ENCODE data around the gene TRAPPC12.

TRAPPC12 gene

GRCh38 chr2:3387011-3387410, 7.5 kb downstream of the TRAPPC12 start:
- TF ChIP-seq ZFX (IDR thresholded peaks at IDR 0.05; ENCODE audit: borderline replicate concordance) (no peak), CTCF (IDR thresholded peaks at IDR 0.05) (no peak)
- H3K27ac ChIP-seq: no peak overlapping the region

- H3K27ac ChIP-seq: no peak overlapping the region
- TF ChIP-seq ZFX (IDR thresholded peaks at IDR 0.05; ENCODE audit: borderline replicate concordance): no peak
Observed at GRCh38 chr2:3387644-3388411, 8.3 kb downstream of the TRAPPC12 start.

GRCh38 chr2:3388412-3388738, 8.9 kb downstream of the TRAPPC12 start:
- no peak overlapping the region for H3K27ac ChIP-seq
- TF ChIP-seq CTCF (IDR thresholded peaks at IDR 0.05) (no peak), ZFX (IDR thresholded peaks at IDR 0.05; ENCODE audit: borderline replicate concordance) (no peak)

- no peak for TF ChIP-seq CTCF (IDR thresholded peaks at IDR 0.05)
- no peak for TF ChIP-seq ZFX (IDR thresholded peaks at IDR 0.05; ENCODE audit: borderline replicate concordance)
- no peak overlapping the region for H3K27ac ChIP-seq
Observed at GRCh38 chr2:3389193-3389592, 9.7 kb downstream of the TRAPPC12 start.

- no peak for TF ChIP-seq CTCF (IDR thresholded peaks at IDR 0.05)
- TF ChIP-seq ZFX (IDR thresholded peaks at IDR 0.05; ENCODE audit: borderline replicate concordance): no peak
Observed at GRCh38 chr2:3390041-3390440, 10.5 kb downstream of the TRAPPC12 start.

GRCh38 chr2:3392216-3392615, 12.7 kb downstream of the TRAPPC12 start:
- H3K27ac ChIP-seq: no peak overlapping the region
- TF ChIP-seq CTCF (IDR thresholded peaks at IDR 0.05) (no peak), ZFX (IDR thresholded peaks at IDR 0.05; ENCODE audit: borderline replicate concordance) (no peak)

More at GRCh38 chr2:3390041-3390440, 10.5 kb downstream of the TRAPPC12 start:
- H3K27ac ChIP-seq: no peak overlapping the region

- no peak overlapping the region for H3K27ac ChIP-seq
- TF ChIP-seq ZFX (IDR thresholded peaks at IDR 0.05; ENCODE audit: borderline replicate concordance) (no peak), CTCF (IDR thresholded peaks at IDR 0.05) (no peak)
Observed at GRCh38 chr2:3396920-3397559, 17.5 kb downstream of the TRAPPC12 start.

All from 22Rv1 (cell line).